H1 (cell line): Measurements from ENCODE around the gene CFAP53. TPM values are rescaled to one million over a fixed set of nuclear protein-coding genes. Genes with fewer than 3 reads are reported as not detected.

Experiments
- CHD7 ChIP-seq: fragments of 300-600 bp; sonication (generic); IDR thresholded peaks from 2 replicates; pipeline ENCODE4 v1.7.1; 2012; ENCODE audit warnings: low read length, moderate library complexity, mild to moderate bottlenecking, inconsistent platforms; ENCODE audit not compliant: insufficient replicate concordance
- polyA plus RNA-seq, 7 experiments: library from polyadenylated mRNA; depleted of rRNA in 3 of 7; stranded (reverse) in 5 of 7; unstranded in 2 of 7; fragments of >200 nt in 5 of 7; fragments of 200-250 nt in 2 of 7; gene quantifications; 1 replicate in 5 of 7; 2 replicates in 1 of 7; 4 replicates in 1 of 7; pipeline versions ENCODE4 v1.2.1 to v1.2.3, GENCODE V29; 2011 to 2013; ENCODE audit warnings: missing spikeins in 2 of 7, mixed read lengths in 2 of 7
- total RNA-seq: library from RNA; stranded (reverse); fragmentation: NEBNext Ultra II Directional; extraction: Animal tissue kit (Norgen Biotek cat#: 25700); gene quantifications from 2 replicates; pipeline ENCODE4 v1.2.1, GENCODE V29; 2021
- TF ChIP-seq, protein P1 (sequence below), 3 experiments: IDR thresholded peaks; 1 replicate in 2 of 3; 2 replicates in 1 of 3; pipeline versions ENCODE4 v1.5.1 to v1.6.1; 2011; ENCODE audit warnings: low read length in 3 of 3, mild to moderate bottlenecking in 3 of 3, inconsistent platforms in 2 of 3, low read depth in 1 of 3, moderate library complexity in 1 of 3; ENCODE audit not compliant: insufficient read depth in 1 of 3; ENCODE audit errors: control extremely low read depth in 1 of 3

CFAP53 gene
- total and polyA plus RNA-seq, 2 of the 8 experiments (the other 6 are each of a cell fraction or from before 2014, with no cell fraction given) = 0.08 to 0.30 TPM

DNA sequence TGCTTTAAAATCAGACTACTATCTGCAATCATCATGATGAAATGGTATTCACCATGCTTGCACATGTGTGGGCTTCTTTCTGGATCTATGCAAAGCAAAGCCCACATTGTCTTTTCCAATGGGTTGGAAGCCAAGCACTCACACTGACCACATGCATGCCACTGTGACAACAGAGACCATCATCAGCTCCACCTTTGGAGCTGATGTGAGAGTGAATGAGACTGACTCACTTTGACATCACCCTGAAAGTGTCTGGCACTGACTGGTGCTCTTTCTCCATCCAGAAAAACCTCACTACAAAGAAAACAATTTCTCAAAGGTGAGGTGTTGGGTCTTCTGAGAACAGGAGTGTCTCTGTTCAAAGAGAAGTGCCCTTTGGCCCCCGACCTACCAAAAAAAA is 76.1 kb downstream of the CFAP53 start (continued):
- TF ChIP-seq CHD7 = no peak
- TF ChIP-seq, protein P1, sequence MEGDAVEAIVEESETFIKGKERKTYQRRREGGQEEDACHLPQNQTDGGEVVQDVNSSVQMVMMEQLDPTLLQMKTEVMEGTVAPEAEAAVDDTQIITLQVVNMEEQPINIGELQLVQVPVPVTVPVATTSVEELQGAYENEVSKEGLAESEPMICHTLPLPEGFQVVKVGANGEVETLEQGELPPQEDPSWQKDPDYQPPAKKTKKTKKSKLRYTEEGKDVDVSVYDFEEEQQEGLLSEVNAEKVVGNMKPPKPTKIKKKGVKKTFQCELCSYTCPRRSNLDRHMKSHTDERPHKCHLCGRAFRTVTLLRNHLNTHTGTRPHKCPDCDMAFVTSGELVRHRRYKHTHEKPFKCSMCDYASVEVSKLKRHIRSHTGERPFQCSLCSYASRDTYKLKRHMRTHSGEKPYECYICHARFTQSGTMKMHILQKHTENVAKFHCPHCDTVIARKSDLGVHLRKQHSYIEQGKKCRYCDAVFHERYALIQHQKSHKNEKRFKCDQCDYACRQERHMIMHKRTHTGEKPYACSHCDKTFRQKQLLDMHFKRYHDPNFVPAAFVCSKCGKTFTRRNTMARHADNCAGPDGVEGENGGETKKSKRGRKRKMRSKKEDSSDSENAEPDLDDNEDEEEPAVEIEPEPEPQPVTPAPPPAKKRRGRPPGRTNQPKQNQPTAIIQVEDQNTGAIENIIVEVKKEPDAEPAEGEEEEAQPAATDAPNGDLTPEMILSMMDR (IDR thresholded peaks at IDR 0.05; ENCODE audit: control extremely low read depth in 1 of 3, insufficient read depth in 1 of 3, low read depth in 1 of 3, low read length in 3 of 3) = no peak
